HepG2 (cell line): Measurements from ENCODE around the gene C1QB. TPM values are rescaled to one million over a fixed set of nuclear protein-coding genes. Genes with fewer than 3 reads are reported as not detected.

Source experiments
- ATAC-seq: fragments of 200-7000 bp; cut with Tn5 transposase; 3 replicates; pipeline ENCODE4 v1.9.1; 2020; ENCODE audit warnings: mild to moderate bottlenecking, moderate library complexity
- BruUV-seq: library from RNA; stranded (reverse); fragments of 400-500 nt; replicated peaks from 2 replicates; lab custom pipeline; 2021; lab: Mats Ljungman, UMichigan
- CTCF ChIA-PET: fragments of 300-600 bp; formaldehyde crosslinking; extraction: SDS; loops from one replicate; lab custom pipeline; 2021; ENCODE audit warnings: low total read pairs, inconsistent platforms, low intra/inter-chr PET ratio; lab: Yijun Ruan, JAX
- POLR2A ChIA-PET: fragments of 350-600 bp; sonication (Branson Sonifier 250); formaldehyde crosslinking; loops from one replicate; lab custom pipeline; 2020; ENCODE audit warnings: antibody characterized with exemption, inconsistent platforms; lab: Yijun Ruan, JAX
- DNase-seq: peaks from one replicate; pipeline ENCODE4 v3.0.0-alpha.2; 2015; ENCODE audit warnings: low spot score
- FAIRE-seq: peaks from 3 replicates; lab custom pipeline; 2011; peaks lifted over from hg19 to GRCh38; lab: Jason Lieb, UNC
- H2AFZ ChIP-seq: one replicate; pipeline ENCODE4 v1.6.1; 2011; ENCODE audit warnings: low read length, inconsistent platforms
- H3K27ac ChIP-seq: fragments of 300-600 bp; 3 replicates; pipeline ENCODE4 v1.8.0; 2011; ENCODE audit warnings: mixed run types, mild to moderate bottlenecking, mixed read lengths, low read length, inconsistent platforms; ENCODE audit not compliant: insufficient read depth; ENCODE audit errors: extremely low read length
- H3K27me3 ChIP-seq, 2 experiments: fragments of 200-600 bp in 1 of 2; 2 replicates in 1 of 2; 3 replicates in 1 of 2; pipeline versions ENCODE4 v1.6.0 to v1.8.0; 2011; ENCODE audit warnings: low read length in 2 of 2, mild to moderate bottlenecking in 2 of 2, moderate library complexity in 2 of 2, inconsistent platforms in 1 of 2; ENCODE audit not compliant: insufficient read depth in 2 of 2, control insufficient read depth in 1 of 2
- H3K36me3 ChIP-seq, 2 experiments: fragments of 200-600 bp in 1 of 2; replicated peaks in 1 of 2; 2 replicates in 1 of 2; 3 replicates in 1 of 2; pipeline versions ENCODE4 v1.5.1 to v1.8.0; 2011; ENCODE audit warnings: low read length in 2 of 2, inconsistent platforms in 1 of 2; ENCODE audit not compliant: insufficient read depth in 2 of 2, control insufficient read depth in 1 of 2
- H3K4me1 ChIP-seq: 2 replicates; pipeline ENCODE4 v1.5.1; 2012; ENCODE audit warnings: low read length, inconsistent platforms; ENCODE audit not compliant: insufficient read depth
- H3K4me2 ChIP-seq: 2 replicates; pipeline ENCODE4 v1.6.0; 2011; ENCODE audit warnings: low read depth, low read length, inconsistent platforms
- H3K4me3 ChIP-seq, 3 experiments: fragments of 200-600 bp in 1 of 3; sonication (generic), shearing (Covaris generic) in 1 of 3; replicated peaks in 1 of 3; 2 replicates each; pipeline ENCODE4 v1.5.1; 2011 to 2016; ENCODE audit warnings: low read length in 3 of 3, inconsistent platforms in 2 of 3, low read depth in 2 of 3, mild to moderate bottlenecking in 2 of 3, control low read depth in 1 of 3, mixed read lengths in 1 of 3; ENCODE audit not compliant: insufficient read depth in 1 of 3
- H3K79me2 ChIP-seq: one replicate; pipeline ENCODE4 v1.6.1; 2011; ENCODE audit warnings: low read length, inconsistent platforms; ENCODE audit not compliant: insufficient read depth
- H3K9ac ChIP-seq: 2 replicates; pipeline ENCODE4 v1.6.0; 2011; ENCODE audit warnings: mild to moderate bottlenecking, low read depth, low read length, inconsistent platforms; ENCODE audit not compliant: insufficient read depth
- H3K9me3 ChIP-seq: 2 replicates; pipeline ENCODE4 v1.5.1; 2012; ENCODE audit warnings: mild to moderate bottlenecking, low read length
- H4K20me1 ChIP-seq: 2 replicates; pipeline ENCODE4 v1.6.0; 2011; ENCODE audit warnings: inconsistent platforms, mild to moderate bottlenecking, low read length, moderate library complexity; ENCODE audit not compliant: insufficient read depth
- CREM ChIP-seq, 2 experiments: sonication (generic) in 1 of 2; formaldehyde crosslinking in 1 of 2; IDR thresholded peaks; 2 replicates each; pipeline versions ENCODE4 v1.4.0 to v1.6.1; 2016 to 2020; ENCODE audit warnings: antibody characterized with exemption in 1 of 2, mild to moderate bottlenecking in 1 of 2, missing genetic modification reagents in 1 of 2
- ETV6 ChIP-seq: sonication (generic); formaldehyde crosslinking; conservative IDR thresholded peaks from 2 replicates; pipeline ENCODE4 v1.4.0; 2020; ENCODE audit warnings: missing genetic modification reagents
- FOXP1 ChIP-seq, 2 experiments: fragments of 450-650 bp in 1 of 2; IDR thresholded peaks; 2 replicates each; pipeline ENCODE4 v1.6.1; 2017 to 2018; ENCODE audit warnings: antibody characterized with exemption in 1 of 2
- STAG1 ChIP-seq: sonication (generic); formaldehyde crosslinking; IDR thresholded peaks from 2 replicates; pipeline ENCODE4 v1.4.0; 2020; ENCODE audit warnings: missing genetic modification reagents
- U2AF1 ChIP-seq: fragments of 200-400 bp; formaldehyde crosslinking; optimal IDR thresholded peaks from 2 replicates; pipeline ENCODE3; 2017; ENCODE audit warnings: mild to moderate bottlenecking, low read depth, low read length
- ZNF224 ChIP-seq: sonication (generic); formaldehyde crosslinking; IDR thresholded peaks from 2 replicates; pipeline ENCODE4 v1.5.0; 2020; ENCODE audit warnings: mild to moderate bottlenecking, missing genetic modification reagents
- WGBS: methylation state at CpG from one replicate; pipeline ENCODE4 v1.1.6; 2017; ENCODE audit warnings: low lambda C conversion rate; 5-methylcytosine and 5-hydroxymethylcytosine counted together
- in situ Hi-C: cut with HindIII; loops from 2 replicates; pipeline ENCODE4 v1.10.0; 2017; ENCODE audit warnings: low pct_unique_long_range_greater_than_20kb; ENCODE audit not compliant: extremely low pct_ligation_motif_present
- intact Hi-C: fragments of 100-400 bp; cut with micrococcal nuclease; formaldehyde crosslinking; loops from one replicate; pipeline ENCODE4 v1.10.0; 2022; ENCODE audit not compliant: unreplicated experiment
- polyA plus RNA-seq, 8 experiments: library from polyadenylated mRNA; depleted of rRNA in 3 of 8; stranded (reverse) in 7 of 8; unstranded in 1 of 8; fragments of >200 nt; fragmentation: Illumina TruSeq in 4 of 8; extraction: Trizol in 4 of 8; gene quantifications; 2 replicates each; pipeline versions ENCODE4 v1.2.1 to v1.2.3, GENCODE V29; 2011 to 2016; ENCODE audit warnings: low read depth in 4 of 8, missing spikeins in 1 of 8, mixed read lengths in 1 of 8; ENCODE audit not compliant: insufficient read depth in 1 of 8
- total RNA-seq, 5 experiments: library from RNA; depleted of rRNA; stranded (reverse); fragments of >200 nt; fragmentation: Illumina TruSeq; extraction: Trizol; gene quantifications; 2 replicates each; pipeline ENCODE4 v1.2.3, GENCODE V29; 2016; ENCODE audit warnings: low read depth in 1 of 5
- TF ChIP-seq, protein P1 (sequence below): sonication (generic); formaldehyde crosslinking; IDR thresholded peaks from 2 replicates; pipeline ENCODE4 v1.4.0; 2020; ENCODE audit warnings: missing genetic modification reagents
- TF ChIP-seq, protein P2 (sequence below): sonication (generic); formaldehyde crosslinking; IDR thresholded peaks from 2 replicates; pipeline ENCODE4 v1.5.0; 2020; ENCODE audit warnings: missing genetic modification reagents
- TF ChIP-seq, protein P3 (sequence below): sonication (generic); formaldehyde crosslinking; IDR thresholded peaks from 2 replicates; pipeline ENCODE4 v1.9.0; 2022; ENCODE audit warnings: missing genetic modification reagents, mild to moderate bottlenecking, borderline replicate concordance
- TF ChIP-seq, protein P4 (sequence below): sonication (generic); formaldehyde crosslinking; IDR thresholded peaks from 2 replicates; pipeline ENCODE4 v1.8.0; 2022; ENCODE audit warnings: mild to moderate bottlenecking, missing genetic modification reagents, moderate library complexity

C1QB gene
- total and polyA plus RNA-seq, 2 of the 13 experiments (the other 11 are each of a cell fraction or from before 2014, with no cell fraction given), result not detected

DNA sequence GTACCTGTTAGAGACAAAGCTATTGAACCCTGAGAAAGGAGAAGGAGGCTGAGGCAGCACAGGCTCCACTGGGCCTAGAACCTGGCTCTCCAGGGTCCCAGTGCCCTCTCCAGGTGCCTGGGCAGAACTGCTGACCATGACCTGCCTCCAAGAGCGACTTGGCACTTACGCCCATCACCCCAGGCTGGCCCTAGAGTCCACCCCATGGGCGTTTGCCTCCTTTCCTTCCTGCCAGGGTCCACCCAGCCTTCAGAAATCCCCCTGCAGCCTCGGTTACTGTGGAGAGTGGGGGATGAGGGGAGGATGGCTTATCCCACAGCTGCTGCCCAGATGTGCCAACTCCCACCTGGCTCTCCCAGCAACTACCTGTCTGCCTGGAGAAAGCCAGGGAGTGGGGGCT lies 31.3 kb upstream of the C1QB start:
- Histone ChIP-seq H4K20me1 (0 out of 2 replicates have a peak, but pooled peaks cover 6% of the 10 kb centered on the region), H3K9me3 (no peaks in the 10 kb centered on the region), H3K9ac (no peak overlapping the region), H3K4me3 (no peak overlapping the region), H3K27ac (no peak overlapping the region), H3K4me1 (no peaks in the 10 kb centered on the region), H3K36me3 (no peaks in the 10 kb centered on the region), H2AFZ (no peak overlapping the region), H3K27me3 (peaks cover 5 to 47% of the 10 kb centered on the region in 2 experiments), H3K79me2 (no peaks in the 10 kb centered on the region), H3K4me2 (no peak overlapping the region)
- DNase-seq (no peak), ATAC-seq (no peak), FAIRE-seq (no peak)
- in situ Hi-C loops (no loop called here), intact Hi-C loops (no loop called here)
- TF ChIP-seq CREM (IDR thresholded peaks at IDR 0.05) (no peak), CREM (CRISPR knock-in tag; IDR thresholded peaks at IDR 0.05) (no peak), STAG1 (no peak), FOXP1 (IDR thresholded peaks at IDR 0.05) (no peak), FOXP1 (CRISPR knock-in tag; IDR thresholded peaks at IDR 0.05) (no peak), U2AF1 (no peak), ETV6 (CRISPR knock-in tag) (no peak), ZNF224 (CRISPR knock-in tag) (no peak)
- TF ChIP-seq, protein P1, sequence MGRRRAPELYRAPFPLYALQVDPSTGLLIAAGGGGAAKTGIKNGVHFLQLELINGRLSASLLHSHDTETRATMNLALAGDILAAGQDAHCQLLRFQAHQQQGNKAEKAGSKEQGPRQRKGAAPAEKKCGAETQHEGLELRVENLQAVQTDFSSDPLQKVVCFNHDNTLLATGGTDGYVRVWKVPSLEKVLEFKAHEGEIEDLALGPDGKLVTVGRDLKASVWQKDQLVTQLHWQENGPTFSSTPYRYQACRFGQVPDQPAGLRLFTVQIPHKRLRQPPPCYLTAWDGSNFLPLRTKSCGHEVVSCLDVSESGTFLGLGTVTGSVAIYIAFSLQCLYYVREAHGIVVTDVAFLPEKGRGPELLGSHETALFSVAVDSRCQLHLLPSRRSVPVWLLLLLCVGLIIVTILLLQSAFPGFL (CRISPR knock-in tag), result no peak
- TF ChIP-seq, protein P2, sequence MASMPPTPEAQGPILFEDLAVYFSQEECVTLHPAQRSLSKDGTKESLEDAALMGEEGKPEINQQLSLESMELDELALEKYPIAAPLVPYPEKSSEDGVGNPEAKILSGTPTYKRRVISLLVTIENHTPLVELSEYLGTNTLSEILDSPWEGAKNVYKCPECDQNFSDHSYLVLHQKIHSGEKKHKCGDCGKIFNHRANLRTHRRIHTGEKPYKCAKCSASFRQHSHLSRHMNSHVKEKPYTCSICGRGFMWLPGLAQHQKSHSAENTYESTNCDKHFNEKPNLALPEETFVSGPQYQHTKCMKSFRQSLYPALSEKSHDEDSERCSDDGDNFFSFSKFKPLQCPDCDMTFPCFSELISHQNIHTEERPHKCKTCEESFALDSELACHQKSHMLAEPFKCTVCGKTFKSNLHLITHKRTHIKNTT (CRISPR knock-in tag), result no peak
- TF ChIP-seq, protein P3, sequence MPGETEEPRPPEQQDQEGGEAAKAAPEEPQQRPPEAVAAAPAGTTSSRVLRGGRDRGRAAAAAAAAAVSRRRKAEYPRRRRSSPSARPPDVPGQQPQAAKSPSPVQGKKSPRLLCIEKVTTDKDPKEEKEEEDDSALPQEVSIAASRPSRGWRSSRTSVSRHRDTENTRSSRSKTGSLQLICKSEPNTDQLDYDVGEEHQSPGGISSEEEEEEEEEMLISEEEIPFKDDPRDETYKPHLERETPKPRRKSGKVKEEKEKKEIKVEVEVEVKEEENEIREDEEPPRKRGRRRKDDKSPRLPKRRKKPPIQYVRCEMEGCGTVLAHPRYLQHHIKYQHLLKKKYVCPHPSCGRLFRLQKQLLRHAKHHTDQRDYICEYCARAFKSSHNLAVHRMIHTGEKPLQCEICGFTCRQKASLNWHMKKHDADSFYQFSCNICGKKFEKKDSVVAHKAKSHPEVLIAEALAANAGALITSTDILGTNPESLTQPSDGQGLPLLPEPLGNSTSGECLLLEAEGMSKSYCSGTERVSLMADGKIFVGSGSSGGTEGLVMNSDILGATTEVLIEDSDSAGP (CRISPR knock-in tag), result no peak
- TF ChIP-seq, protein P4, sequence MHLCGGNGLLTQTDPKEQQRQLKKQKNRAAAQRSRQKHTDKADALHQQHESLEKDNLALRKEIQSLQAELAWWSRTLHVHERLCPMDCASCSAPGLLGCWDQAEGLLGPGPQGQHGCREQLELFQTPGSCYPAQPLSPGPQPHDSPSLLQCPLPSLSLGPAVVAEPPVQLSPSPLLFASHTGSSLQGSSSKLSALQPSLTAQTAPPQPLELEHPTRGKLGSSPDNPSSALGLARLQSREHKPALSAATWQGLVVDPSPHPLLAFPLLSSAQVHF (CRISPR knock-in tag), result no peak
- BruUV-seq, result no TSS peak
- ChIA-PET POLR2A (no interaction called here), CTCF (no interaction called here)
- WGBS, result 0% methylated on average over 1 of the region's 4 CpGs
